ELR (cell line): ENCODE measurements around the gene NECAB3.

Experiments
- DNase-seq: peaks from one replicate; pipeline ENCODE4 v3.0.0-alpha.2; 2015; ENCODE audit warnings: low read depth

NECAB3 gene

DNA sequence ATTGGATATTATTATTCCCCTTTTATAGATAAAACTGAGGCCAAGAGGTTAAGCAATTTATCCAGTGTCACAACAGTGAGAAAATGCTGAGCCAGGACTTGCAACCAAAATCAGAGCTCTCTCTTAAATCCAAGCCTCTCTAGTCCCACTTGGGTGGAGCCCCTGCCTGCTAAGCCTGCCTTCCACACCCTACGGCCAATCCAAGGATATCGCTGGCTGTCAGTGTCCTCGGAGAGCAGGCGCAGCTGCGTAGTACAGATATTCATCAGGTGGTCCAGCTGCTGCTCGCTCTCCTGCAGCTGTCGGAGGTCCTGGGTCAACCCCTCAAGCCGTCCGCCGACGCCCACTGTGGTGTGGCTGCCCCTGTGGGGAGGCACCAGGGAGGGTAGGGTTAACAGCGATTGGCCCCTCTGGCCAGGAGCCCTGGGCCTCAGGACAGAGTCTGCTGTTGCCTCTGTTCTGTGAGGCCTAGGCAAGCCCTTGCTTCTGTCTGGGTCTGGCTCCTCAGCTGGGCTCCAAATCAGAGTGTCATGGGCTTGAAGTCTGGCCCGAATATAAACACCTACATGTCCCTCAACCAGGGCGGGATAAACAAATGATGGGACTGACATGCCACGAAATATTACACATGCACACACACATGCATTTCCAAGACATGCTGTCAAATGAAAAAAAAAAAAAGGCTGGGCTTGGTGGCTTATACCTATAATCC lies 3.9 kb upstream of the NECAB3 start:
- DNase-seq = no peak

DNA sequence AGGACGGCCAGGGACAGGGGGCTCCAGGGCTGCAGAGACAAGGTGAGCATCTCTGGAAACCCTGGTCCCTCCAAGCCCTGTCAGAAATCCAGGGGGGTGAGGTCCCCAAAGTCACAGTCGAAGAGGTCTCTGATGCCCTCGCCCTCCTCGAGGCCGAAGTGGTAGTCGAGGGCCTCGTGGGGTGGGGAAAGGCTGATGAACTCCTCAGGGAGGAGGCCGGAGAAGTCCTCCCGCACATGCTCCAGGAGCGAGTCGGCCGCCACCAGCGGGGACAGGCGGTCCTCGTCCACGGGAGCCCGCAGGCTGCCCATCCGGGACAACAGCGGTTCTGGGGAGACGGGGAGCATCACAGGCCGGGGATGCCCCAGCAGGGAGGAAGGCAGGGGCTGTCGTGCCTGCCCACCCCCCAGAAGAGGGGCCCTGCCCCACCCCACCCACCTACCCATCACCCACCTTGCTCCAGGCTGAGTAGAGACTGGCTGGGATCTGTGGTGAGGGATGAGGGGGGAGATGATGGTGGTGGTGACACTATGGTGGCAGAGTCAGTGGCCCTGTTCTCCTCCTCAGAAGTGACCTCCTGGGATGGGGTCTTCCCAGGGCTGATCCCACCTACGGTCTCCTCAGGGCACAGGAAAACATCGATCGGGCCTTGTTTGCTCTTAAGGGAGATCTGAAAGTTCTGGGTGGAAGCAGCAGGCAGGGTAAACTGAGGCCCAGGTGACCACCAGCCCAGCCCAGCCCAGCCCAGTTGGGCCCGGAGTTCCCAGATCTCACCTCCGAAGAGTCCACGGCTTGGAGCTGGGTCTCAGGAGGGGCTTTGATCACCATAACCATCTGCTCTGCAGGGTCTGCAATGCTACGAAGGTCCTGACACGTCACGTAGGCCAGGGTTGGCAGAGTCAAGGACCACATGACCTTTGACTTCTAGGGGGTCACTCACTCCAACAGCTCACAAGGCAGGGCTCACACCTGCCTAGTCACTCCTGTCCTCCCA lies 2.7 kb upstream of the NECAB3 start:
- DNase-seq = no peak

DNA sequence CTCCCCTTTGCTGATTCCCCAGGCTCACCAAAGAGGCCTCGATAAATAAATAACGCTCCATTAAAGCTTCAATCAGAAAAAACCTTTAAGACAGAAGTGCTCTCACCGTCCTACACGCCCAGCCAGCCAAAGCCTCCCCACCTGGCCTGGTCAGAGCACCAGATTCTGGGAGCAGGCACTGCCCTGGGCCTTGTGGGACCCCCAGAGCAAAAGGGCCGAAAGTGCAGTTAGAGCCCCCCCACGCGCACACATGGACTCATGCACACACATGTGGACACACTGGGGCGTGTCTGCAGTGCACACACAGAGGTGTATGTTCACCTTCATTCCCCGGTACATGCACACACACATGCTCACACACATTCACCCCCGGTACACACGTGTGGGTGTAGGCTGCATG lies 1.9 kb upstream of the NECAB3 start:
- DNase-seq = no peak

DNA sequence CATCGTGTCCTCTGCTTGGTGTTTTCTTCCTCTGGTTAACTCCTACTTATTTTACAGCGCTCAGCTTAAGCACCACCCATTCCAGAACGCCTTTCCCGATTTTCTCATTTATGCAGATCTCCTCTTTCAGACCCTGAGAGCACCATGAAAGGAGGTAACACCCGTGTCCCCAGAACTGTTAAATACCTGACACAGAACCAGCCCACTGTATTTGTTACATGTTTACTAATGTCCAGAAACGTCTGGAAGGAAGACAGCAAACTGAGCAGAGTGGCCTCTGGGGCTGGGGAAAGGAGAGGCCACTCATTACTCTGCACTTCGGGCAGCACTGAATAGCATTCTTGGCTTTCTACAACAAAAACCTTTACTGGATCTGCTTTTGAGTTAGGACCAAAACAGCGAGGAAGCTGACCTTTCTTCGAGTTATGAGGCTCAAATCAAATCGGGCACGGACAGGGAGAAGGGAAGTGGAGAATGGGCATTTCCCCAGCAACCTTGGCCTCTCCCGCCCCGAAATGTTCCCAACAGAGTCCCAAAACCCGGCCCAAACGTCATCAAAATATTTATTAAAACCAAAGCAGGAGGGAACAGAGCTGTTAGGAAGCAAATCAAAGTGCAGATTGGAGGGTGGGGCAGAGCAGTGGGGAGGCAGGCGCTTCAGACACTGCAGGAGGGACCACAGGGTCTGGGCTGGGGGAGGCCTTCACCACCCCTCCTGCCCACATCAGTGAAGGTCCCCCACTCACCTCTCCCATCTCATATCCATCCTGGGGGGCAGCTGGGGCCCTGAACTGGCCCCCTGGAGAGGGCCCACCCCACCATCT lies 1.1 kb upstream of the NECAB3 start:
- DNase-seq = peak; percentile 39

DNA sequence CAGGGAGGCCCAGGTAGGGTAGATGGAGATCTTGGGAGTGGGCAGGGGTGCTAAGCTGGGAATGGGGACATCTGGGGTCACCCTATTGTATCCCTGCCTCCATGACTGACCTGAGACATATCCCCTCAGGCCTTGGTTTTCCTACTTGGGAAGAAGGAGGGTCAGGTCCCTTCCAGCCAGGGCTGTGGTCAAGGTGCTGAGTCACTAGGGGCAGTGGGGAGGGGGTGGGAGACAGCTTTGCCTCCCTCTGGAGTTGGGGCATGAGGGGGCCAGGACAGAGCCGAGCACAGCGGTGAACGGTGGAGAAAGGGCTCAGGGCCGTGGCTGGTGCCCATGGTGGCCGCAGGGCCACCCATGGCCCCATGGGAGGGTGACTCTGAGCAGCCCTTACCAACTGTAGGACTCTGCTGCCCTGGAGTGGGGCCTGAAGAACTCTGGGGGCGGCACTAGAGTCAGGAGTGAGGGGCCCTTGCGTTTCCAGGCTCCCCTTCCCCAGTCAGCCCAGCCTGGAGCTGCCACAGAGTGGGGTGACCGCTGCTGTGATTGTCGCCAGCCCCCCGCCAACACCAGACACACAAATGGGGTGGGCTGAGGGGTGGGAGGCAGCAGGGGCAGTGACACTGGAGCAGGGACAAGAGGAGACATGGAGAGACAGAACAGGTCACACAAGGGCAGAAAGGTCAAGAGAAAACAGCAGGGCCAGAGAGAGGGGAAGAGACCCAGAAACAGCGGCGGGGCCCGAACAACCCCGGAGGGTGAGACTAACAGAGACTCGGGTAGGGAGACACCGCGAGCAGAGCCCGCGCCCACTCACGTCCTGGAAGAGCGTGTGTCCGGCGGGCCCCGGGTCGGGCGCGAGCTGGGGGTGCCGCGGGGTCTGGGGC lies 576 bp downstream of the NECAB3 start:
- peak; percentile 74 for DNase-seq

DNA sequence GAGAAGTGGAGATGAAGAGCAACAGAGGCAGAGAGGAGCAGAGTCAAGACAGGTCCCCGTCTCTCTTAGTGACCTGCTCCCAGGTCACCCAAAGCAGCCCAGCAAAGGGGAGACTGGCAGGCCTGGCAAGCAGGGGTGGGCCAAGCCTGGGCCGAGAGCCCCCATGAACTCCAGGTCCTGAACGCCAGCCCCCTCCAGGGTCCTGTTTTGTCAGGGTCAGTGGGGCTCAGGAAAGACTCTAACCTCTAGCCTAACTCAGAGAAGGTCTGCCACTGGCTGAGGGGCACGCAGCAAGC lies 1.2 kb downstream of the NECAB3 start:
- DNase-seq = no peak

DNA sequence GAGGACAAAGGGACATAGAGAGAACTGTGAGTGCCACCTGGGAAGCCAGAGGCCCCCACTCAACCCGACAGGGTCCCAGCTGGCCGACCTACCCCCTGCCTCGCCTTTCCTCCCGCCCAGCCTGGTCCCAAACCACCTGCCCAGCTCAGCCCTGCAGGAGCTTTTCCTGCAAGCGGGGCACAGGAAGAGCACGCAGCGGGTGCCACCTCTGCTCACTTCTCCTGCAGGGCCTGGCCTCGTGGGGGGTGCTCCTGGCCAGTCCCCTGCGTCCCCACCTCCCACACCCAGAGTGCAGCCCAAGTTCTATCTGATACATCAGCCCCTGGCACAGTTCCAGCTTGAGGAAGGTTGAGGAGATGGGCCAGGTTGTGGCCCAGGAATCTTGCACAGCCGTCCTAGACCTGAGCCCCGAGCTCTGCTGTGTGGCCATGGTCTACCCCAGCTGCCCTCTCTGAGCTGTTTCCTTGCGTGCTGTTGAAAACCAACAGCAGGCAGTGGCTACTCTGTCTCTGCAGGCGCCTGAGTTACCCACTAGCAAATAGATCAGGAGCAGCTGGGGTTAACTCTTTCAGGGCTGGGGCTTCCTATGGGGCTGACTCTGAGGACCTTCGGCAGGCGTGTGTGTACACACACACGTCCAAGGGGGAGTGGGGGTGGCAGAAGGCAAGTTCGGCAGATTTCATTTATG lies 1.7 kb downstream of the NECAB3 start:
- no peak for DNase-seq

DNA sequence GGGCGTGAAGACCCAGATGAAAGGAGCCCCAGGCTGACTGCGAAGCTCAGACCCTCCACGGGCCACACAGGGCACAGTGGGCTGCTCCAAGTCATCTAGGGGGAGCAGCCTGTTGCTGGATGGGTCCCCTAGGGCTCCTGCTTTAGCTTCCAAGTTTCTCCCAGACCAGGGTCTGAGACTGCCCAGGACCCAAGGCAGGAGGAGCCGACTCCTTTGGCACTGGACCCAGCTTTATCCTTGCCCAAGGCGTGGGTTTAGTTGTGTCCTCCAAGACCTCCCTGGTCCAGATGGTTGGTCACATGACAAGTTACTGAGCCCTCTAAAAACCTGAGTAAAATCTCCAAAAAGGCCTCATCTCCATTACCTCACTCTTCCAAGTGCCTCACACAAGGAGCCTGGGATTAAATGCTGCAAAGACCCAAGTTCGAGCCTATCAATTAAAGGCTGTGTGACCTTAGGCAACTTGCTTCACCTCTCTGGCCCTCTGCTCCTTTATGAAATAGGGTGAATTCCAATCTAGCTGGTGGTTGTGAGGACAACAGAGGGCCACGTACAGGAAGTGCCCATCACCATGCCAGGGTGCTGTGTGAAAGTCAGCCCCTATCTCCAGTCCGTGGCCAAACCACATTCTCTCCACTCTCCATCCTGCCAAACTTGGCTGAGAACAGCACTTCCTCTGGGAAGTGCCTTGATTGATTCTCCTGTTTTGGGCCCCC lies 2.5 kb downstream of the NECAB3 start:
- DNase-seq = no peak

DNA sequence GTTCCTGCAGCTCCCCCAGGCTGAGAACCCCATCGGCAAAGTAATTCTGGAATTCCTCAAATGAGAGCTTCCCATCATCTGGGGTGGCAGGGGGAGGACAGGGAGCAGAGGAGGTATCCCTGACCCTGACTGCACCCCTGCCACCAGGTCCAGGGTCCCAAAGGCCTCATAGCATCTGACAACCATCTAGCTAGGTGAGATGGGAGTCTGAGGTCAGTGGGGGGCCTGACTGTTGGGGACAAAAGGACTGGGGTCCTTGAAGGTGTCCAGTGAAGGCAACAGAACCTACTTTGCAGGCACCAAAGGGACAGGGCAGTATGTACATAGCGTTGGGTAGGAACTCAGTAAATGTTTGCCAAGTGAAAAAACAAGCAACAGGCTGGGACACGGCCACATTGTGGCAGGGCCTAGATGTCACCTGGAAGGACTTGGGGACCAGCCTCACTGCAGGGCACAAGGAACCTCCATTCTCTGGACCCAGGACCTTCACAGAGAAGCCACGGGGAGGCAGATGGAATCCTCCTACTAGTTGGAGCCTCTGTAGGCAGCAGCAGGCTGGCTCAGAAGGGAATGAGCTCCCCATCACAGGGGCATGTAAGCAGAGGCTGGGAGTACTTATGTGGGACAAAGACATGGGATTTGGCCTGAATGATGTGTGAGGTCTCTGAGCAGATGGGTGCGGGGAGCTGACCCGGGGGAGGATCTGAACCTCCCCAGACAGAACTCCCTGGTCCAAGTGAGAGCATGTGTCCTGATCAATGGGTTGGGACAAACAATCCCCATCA lies 3.3 kb downstream of the NECAB3 start:
- DNase-seq = no peak

DNA sequence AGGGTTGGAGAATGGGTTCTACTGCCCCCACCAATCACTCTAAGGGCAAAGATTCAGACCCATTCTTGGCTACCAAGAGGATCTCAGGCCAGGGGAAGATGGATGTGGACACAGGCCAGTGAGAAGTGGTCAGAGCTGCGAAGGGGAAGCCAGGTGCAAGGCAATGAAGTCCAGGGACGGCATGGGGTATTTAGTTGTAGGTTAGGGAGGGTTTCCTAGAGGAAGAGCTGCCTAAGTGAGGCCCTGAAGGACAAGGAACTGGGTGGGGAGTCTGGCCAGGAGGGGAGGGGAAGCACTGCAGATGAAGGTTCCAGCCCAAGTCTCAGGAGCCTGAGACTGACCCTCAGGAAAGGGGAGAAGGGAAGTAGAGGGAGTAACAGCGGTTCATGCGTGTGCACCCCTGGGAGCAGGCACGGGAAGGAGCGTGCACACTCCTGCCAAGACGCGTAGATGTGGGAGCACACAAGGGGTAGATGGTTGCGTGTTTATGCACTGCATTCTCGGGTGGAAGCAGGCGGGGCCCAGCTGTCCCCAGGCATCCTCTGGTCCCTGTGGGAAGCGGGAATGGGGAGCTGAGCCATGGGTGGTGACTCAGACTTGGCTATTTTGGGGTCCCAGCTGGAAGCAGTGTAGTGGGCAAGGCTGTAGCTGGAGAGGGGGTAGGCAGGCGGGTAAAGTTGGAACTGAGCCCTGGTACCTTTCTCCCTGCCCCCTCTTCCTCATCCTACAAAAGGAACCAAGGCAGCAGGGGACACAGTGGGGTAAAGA lies 4.2 kb downstream of the NECAB3 start:
- DNase-seq = no peak

DNA sequence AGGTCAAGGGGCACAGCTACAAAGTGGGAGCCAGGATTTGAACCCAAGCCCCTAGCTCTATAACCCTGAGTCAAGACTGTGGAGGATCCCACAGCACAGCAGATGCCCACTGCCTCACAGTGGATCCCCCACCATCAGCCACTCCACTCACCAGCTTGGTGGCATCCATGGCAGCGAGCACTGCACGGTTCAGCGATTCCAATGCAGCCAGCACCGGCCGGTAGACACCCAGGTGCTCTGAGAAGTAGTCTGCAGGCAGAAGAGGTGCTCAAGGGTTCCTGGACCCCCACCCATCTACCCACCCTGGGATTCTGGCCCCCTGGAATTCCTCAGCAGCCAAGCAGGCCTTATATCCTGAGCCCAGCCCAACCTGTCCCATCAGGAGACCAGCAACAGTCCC lies 5.0 kb downstream of the NECAB3 start:
- DNase-seq = no peak

DNA sequence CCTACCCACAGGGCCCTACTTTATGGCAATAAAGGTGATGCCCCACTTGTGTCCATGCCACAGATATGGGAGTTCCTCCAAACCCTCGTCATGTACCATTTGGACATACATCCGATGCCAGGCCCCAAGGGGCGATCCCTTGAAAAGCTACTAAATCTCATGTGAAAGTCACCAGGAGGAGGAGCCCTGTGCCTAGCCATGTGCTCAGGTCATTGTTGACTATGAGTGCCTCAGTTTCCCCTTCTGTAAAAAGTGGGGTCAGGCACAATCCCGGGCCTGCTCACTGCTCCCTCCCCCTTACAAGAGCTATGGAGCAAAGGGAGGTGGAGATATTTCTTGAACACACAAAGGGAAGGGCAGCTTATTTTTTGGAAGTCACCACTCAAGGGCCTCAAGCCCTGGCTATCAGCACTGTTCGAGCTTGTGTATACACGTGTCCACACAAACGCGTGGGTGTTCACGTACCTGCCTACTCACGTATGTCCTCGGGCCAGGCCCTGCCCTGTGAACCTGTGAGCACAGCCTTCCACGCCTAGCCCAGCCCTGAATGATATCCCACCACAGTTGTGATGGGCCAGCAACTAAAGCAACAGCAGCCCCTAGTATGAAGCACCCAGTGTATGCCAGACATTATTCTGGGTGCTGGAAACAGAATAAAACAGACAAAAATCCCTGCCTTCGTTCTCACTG lies 5.6 kb downstream of the NECAB3 start:
- no peak for DNase-seq

DNA sequence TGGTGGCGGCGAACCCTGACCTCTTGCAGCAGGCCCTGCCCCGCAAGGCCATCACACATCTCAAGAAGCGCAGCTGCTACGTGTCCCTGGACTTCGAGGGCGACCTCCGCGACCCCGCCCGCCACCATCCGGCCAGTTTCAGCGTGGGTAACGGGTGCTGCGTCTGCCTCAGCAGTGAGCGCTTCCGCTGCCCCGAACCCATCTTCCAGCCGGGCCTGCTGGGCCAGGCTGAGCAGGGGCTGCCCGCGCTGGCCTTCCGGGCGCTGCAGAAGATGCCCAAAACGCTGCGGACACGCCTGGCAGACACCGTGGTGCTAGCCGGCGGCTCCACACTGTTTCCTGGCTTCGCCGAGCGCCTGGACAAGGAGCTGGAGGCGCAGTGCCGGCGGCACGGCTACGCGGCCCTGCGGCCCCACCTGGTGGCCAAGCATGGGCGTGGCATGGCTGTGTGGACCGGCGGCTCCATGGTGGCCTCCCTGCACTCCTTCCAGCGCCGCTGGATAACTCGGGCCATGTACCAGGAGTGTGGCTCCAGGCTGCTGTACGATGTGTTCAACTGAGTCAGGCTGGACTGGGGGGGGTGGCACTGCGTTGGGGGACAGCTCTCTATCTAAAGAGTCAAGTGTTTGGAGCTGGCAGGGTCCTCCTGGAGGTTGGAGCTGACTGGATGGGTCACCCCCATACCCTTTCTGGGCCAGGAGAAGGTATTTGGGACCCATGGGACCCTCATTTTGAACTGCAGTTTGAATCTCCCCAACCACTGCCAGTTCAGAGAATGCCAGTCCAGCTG lies 6.4 kb downstream of the NECAB3 start:
- peak; percentile 90 for DNase-seq

DNA sequence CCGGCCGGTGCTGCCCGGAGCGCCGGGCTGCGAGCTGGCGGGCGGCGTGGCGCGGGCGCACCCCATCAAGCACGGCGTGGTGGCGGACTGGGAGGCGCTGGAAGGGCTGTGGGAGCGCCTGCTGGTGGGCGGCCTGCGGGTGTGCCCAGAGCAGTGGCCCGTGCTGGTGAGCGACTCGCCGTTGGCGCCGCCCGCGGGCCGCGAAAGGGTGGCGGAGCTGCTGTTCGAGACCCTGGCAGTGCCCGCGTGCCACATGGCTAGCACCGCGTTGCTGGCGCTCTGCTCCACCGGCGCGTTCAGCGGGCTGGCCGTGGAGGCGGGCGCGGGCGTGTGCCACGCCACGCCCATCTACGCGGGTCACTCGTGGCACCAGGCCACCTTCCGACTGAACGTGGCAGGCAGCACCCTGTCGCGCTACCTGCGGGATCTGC lies 7.0 kb downstream of the NECAB3 start:
- DNase-seq = no peak

DNA sequence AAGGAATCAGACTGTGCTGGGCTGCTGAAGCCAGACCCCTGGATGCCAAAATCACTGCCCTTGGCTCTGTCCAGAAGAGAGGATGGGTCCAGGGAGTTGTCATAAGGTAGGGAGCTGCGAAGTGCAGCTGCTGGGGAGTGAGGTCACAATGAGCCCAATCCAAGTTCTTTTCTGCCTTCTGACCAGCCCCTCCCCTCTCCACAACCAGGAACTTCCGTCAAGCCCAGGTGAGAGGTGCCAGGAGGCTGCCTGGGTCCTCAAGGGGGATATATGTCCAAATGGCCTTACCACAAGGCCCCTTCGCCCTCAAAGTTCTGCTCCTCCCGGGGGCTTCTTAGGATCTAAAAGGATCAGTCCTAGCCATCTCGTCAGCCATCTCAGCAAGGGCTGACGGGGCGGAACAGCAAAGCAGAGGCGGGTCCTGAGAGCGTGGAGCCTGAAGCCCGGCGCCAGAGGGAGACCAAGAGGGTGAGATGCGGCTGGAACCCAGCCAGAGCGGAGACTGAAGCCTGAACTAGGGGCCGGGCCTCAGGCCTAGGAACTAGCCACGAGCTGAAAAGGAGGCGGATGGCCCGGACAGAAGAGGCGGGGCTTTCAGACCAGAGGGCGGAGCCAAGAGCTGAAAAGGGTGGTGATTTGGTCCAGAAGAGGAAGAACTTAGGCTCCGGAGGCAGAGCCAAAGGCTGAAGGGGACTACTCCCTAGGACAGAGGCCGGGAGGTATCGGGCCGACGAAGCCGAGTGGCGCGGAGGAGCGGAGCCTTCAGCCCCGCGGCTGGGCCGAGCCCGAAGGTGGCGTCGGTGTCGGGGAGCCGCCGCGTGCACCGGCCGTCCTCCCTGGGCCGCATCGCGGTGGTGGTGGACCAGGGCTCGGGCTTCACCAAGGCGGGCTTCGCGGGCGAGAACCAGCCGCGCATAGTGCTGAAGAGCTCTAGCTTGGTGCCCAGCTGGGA lies 7.7 kb downstream of the NECAB3 start, which contains the start of gene ACTL10:
Gene ACTL10, plus strand, starts transcription at position 651 of the 952 bp plus-strand sequence. CDS start 555 bp downstream, outside the sequence.
- DNase-seq = peak; percentile 100

DNA sequence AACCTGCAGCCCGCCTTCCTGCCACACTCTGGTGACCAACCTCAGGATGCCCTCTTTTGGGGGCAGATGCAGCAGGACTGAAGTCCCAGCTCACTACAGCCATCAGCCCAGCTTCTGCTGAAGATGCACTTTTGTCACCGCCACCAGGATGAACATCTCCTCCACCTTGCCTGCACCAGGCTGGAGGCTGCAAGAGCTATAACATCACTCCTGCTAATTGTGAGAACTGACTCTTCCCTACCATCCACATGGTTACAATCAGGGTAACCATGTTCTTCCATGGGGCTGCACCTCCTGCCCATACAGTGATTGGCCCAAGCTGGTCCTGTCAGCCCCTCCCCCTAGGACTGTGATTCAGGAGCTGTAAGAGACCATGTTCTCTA lies 9.5 kb downstream of the NECAB3 start:
- peak; percentile 34 for DNase-seq
